Left forelimb (tissue), 1 donor: Measurements from ENCODE around the gene TDRD15.
"Not testable (repeated sequence)": the region's sequence is repeated elsewhere in the genome, so short reads cannot be mapped to it uniquely, and the experiment has no call there.

ENCODE experiments used
- DNase-seq: peaks from one replicate; pipeline ENCODE4 v3.0.0-alpha.2; 2018; ENCODE audit warnings: low spot score

TDRD15 gene

DNA sequence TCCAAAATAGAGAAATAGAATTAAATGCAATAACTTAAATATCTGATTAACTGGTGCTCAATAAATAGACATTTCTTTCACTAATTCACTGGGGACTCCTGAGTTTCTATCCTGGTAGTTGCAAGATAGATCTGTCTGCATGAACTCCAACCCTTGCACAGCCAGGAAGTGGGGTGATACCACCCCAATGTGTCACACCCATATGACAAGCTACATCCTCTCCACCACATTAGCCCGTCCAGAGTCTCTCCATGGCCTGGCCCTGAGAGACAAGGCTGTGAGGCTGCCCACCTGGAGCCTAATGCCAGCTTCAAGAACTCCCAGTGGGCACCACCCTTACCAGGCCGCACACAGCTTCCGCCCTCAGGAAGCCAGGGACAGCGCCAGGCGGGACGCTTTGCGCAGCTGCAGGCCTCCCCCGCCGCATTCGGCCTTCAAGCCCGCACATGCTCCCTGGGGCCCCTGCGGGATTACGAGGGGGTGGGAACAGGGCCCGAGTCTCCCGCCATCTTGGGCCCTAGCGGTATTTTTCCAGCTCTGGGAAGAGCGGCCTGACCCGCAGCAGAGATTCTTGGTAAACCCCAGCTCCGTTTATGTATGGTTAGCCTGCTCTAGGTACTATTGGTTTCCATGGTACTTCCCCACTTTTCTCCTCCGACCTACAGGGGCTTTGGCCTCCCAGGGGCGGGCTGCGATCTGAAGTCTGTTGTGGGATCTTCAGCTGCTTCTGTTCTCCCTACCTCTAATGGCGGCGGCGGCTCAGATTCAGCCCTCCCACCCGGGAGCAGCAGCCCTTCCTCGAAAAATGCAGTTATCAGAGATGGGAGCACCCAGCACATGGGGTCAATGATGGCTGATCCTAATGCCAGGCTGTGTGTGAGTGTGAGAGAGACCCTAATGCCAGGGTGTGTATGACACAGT is at the start of gene TDRD15:
TSS of gene TDRD15 (plus strand) at position 496 of the 921 bp plus-strand sequence. CDS start 13,500 bp downstream, outside the sequence.
- no peak for DNase-seq

- DNase-seq: no peak
Measured at GRCh38 chr2:21078296-21078695, 45.5 kb upstream of the TDRD15 start.

DNA sequence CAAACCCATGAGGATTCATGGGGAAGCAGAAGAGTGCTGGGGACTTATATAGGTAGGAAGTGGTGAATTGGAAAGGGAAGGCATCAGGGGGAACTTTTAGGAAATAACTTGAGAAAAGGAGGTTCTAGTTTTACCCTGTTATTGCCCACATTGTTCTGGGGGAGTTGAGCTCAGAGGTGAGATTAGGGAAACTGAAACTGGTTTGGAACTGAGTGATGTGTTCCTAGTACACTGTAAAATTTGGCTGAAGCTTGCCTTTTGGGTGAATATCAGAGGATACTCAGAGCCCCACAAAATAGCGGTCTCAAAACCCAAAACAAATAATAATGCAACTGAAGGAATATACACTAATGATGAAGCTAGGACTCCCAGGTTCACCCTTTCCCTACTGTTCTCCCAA is 40.3 kb upstream of the TDRD15 start:
- no peak for DNase-seq

DNA sequence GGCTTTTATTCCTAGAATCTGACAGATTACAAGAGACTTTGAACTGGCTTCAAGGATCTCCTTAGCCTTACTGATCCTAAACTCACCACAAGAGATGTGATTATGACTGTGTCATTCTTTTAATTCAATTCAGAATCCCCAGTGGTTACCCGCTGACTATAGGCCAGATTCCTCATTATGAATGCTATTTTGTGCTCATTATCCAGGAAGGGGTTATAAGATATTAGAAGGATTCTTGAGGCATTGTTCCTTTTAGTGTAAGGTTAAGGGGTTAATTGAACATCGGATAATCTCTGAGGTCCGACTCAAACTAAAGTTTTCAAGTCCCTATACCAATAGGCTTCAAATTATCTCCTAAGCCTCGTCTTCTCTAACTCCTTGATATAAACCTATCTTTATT is 39.4 kb upstream of the TDRD15 start:
- no peak for DNase-seq

GRCh38 chr2:21092308-21092869 is 31.4 kb upstream of the TDRD15 start:
- no peak for DNase-seq

- DNase-seq: no peak
Measured at GRCh38 chr2:21095178-21095577, 28.6 kb upstream of the TDRD15 start.

DNA sequence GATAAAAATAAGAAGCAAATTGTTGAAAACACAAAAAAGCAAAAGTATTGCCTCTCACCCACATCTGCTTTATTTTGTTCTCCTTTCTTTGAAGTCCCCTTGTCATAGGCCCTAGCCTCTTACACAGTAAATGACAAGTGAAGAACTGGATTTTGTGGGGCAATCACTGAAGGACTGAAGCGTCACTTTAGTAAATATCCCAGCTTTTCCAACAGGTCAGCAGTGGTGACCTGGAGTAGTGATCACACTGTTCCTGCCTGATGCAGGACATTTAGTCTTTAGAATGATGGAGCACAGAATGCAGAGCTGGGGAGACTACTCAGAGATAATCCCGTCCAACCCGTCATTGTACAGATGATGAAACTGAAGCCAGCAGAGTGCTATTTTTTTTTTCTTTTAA is 28.1 kb upstream of the TDRD15 start:
- no peak for DNase-seq

DNA sequence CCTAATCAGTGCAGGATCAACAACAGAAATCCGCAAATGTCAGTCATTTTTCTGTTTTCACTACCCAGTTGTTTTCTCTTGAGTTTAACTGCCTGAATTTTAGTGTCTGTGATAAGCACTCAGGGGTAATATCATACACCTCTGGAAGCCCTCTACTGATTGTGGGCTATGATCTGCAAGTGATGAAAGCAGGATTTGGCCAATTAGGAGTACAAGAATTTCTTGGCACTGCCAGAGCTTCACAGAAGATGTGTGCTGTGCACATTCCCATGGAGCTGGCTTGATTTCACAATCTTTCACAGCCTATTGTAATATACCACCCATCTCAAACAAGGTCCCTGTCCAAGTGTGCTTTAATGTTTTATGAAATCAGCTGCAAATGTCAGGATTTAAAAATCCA is 27.3 kb upstream of the TDRD15 start:
- no peak for DNase-seq

- DNase-seq: no peak
Measured at GRCh38 chr2:21097331-21097730, 26.4 kb upstream of the TDRD15 start.

DNA sequence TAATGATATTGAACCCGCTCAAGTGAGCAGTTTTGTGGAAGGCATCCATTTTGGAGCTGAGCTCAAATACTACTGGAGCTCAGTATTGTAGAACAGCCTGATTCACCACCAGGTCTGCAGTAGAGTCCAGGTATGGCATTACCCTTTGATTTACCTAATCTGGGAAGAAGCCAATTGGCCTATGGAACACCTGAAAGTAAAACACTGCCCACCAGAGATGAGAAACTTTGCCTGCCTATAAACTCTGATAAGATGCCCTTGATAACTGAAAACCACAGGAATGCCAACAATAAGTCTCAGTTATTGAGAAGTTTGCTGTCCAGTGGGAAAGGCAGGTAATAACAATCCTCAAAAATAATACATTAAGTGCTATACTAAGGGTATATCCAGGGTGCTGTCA is 25.5 kb upstream of the TDRD15 start:
- no peak for DNase-seq

GRCh38 chr2:21099281-21099907 is 24.4 kb upstream of the TDRD15 start:
- no peak for DNase-seq

DNA sequence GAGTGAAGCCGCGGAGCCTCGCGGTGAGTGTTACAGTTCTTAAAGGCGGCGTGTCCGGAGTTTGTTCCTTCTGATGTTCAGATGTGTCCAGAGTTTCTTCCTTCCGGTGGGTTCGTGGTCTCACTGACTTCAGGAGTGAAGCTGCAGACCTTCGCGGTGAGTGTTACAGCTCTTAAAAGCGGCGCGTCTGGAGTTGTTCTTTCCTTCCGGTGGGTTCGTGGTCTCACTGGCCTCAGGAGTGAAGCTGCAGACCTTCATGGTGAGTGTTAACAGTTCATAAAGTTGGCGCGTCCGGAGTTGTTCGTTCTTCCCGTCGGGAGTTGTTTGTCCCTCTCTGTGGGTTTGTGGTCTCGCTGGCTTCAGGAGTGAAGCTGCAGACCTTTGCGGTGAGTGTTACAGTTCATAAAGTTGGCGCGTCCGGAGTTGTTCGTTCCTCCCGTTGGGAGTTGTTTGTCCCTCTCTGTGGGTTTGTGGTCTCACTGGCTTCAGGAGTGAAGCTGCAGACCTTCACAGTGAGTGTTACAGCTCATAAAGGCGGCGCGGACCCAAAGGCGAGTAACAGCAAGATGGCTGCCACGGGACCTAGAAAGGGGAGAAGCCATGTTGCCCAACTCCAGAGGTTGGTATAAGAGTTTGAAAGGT is 22.1 kb upstream of the TDRD15 start:
- not testable (repeated sequence) for DNase-seq

DNA sequence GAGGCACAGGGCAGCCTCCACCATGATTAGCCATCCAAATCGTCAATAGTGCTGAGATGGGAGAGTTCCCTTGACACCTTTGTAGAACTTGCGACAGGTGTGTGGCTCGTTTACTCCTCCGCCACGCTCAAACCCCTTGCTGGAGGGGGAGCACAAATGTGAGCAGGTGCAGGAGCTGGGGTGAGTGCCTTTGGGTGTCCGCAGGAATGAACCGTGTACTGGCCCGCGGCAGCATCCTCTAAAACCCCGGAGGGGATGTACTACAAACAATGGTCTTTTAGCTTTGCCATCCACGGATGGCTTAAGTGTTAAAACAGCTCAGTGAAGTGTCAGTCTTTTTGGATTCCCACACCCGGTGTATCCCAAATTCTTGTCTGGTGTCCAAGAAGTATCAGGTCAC is 21.4 kb upstream of the TDRD15 start:
- no peak for DNase-seq

DNA sequence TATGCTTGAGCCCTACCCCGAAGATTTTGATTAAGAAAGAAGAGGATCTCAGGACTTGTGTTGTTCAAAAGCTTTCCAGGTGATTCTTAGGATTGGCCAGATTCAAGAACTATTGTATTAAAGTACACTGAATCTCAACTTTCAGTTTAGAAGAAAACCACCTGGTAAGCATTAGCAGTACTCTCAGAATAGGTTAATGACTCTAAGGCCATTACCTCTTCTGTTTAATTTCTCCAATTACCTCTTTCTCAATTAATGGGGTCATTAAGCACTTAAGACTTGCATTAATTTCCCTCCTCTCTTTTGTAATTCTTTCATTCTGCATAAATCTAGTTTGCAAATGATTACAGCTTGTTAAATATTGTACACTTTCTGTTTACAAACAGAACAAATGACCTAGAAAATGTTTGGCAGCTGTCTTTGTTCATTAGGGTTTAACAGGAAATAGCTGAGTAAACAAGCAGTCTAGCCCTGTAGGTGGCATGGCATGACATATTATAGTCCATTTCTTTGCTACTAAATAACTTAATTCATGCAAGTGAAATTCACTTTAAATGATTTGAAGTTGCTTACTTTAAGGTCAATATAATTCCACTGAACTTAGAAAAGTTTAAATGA is 20.4 kb upstream of the TDRD15 start:
- DNase-seq: no peak

GRCh38 chr2:21104030-21104660 is 19.6 kb upstream of the TDRD15 start:
- DNase-seq: no peak

- no peak for DNase-seq
Measured at GRCh38 chr2:21111012-21111411, 12.8 kb upstream of the TDRD15 start.

GRCh38 chr2:21117688-21118087 is 6.1 kb upstream of the TDRD15 start:
- no peak for DNase-seq

GRCh38 chr2:21118302-21118920 is 5.4 kb upstream of the TDRD15 start:
- DNase-seq: no peak

DNA sequence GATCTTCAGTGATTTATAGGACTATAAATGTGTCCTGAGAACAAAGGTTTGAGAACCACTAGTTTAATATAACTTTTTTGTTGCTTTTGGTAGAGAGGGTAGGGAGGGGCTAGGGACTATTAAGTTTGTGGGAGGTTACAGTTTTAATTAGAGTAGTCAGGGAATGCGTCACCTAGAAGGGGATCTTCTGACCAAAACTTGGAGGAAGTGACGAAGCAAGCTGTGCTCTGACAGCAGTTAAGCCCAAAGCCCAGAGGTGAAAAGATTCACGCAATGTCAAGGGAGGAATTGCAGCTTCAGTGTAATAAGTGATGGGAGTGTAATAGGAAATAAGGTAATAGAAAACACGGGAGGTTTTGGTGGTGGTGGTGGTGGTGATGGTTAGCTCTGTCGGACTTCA is 8.1 kb downstream of the TDRD15 start:
- no peak for DNase-seq

GRCh38 chr2:21135585-21135984 is 11.8 kb downstream of the TDRD15 start:
- no peak for DNase-seq

- no peak for DNase-seq
Measured at GRCh38 chr2:21142149-21142548, 18.4 kb downstream of the TDRD15 start.
